Activated CD8-positive, alpha-beta memory T cell treated with anti-CD3 and anti-CD28 coated beads for 24 hours (primary cell): ENCODE data around the gene RTP3.
"Not testable (repeated sequence)": the region's sequence is repeated elsewhere in the genome, so short reads cannot be mapped to it uniquely, and the experiment has no call there.

Experiments
- DNase-seq: peaks from one replicate; pipeline ENCODE4 v3.0.0-alpha.2; 2020

Gene RTP3

DNA sequence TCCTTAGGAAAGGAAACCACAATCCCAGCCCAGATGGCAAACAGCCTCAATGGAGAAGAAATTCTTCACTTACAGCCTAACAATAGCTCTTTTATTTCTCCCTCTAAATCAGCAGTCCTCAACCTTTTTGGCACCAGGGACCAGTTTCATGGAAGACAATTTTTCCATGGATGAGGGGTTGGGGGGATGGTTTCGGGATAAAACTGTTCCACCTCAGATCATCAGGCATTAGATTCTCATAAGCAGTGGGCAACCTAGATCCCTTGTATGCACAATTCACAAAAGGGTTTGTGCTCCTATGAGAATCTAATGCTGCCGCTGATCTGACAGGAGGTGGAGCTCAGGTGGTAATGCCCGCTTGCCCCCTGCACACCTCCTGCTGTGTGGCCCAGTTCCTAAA, 50.8 kb downstream of the RTP3 start:
- not testable (repeated sequence) for DNase-seq

DNA sequence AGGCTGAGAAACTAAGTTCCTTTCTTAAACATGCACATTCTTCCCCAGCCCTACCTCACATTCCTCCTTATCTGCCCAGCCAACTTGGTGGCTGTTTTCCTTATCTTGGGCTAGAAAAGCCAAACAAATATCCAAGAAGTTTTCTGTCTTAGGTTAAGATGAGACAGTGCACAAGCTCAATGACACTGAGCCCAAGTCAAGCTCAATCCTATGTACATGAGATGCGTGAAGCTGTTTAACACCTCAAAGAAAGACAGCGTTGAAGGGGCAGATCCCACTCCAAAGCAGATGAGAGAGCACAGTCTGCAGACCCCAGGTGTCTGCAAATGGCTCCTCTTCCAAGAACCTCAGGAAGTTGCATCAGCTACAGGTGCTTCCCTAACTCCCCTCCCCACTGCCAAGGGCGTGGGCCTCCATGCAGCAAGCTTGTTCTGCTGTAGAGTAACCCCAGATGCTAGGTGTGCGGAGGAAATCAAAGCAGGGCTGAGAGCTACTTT, 51.7 kb downstream of the RTP3 start:
- DNase-seq = no peak

DNA sequence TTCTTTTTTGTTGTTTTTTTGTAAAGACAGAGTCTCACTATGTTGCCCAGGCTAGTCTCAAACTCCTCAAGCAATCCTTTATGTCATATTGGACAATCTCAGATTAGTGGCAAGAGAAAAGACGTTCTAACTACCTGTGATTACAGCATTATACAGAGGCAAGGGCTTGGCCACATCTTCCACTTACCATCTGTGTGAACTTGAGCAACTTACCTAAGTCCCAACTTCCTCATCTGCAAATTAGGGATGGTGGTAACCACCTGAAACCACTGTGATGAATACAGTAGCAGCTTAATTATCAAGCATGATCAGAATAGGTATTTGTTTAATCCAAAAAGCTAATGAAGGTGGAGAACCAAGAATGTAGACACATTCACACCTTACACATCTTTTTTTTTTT, 52.2 kb downstream of the RTP3 start:
- no peak for DNase-seq
